22Rv1 (cell line): ENCODE data around the gene B4GALNT2.

Experiments used
- H3K27ac ChIP-seq: fragments of 450-650 bp; 2 replicates; pipeline ENCODE4 v1.5.1; 2017
- ZFX ChIP-seq: fragments of 450-650 bp; IDR thresholded peaks from 2 replicates; pipeline ENCODE4 v1.6.1; 2017; ENCODE audit warnings: antibody characterized with exemption, borderline replicate concordance
- TF ChIP-seq, protein P1 (sequence below): fragments of 450-650 bp; IDR thresholded peaks from 2 replicates; pipeline ENCODE4 v1.5.1; 2017; ENCODE audit warnings: mild to moderate bottlenecking

The B4GALNT2 gene

DNA sequence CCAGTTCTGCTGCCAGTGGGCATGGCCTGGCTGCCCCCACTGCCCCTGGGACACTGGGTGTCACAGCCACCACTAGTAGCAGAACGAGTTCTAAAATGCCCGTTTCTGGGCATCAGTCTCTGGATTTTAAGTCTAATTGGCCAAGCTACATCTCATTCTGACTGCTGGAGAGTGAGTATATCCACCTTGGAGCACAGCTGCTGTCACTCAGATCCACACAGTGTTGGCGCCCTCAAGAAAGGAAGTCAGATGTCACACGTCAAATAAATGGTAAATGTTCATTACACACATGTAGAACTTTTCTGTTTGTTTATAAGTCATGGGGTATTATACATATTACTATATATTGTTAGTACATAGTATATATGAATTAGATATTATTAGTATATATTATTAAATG is 58.4 kb downstream of the B4GALNT2 start:
- H3K27ac ChIP-seq, result peak overlapping the region; percentile 89; the same call in 1 of the 2 replicates
- TF ChIP-seq ZFX, result no peak
- TF ChIP-seq, protein P1, sequence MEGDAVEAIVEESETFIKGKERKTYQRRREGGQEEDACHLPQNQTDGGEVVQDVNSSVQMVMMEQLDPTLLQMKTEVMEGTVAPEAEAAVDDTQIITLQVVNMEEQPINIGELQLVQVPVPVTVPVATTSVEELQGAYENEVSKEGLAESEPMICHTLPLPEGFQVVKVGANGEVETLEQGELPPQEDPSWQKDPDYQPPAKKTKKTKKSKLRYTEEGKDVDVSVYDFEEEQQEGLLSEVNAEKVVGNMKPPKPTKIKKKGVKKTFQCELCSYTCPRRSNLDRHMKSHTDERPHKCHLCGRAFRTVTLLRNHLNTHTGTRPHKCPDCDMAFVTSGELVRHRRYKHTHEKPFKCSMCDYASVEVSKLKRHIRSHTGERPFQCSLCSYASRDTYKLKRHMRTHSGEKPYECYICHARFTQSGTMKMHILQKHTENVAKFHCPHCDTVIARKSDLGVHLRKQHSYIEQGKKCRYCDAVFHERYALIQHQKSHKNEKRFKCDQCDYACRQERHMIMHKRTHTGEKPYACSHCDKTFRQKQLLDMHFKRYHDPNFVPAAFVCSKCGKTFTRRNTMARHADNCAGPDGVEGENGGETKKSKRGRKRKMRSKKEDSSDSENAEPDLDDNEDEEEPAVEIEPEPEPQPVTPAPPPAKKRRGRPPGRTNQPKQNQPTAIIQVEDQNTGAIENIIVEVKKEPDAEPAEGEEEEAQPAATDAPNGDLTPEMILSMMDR, result no peak

DNA sequence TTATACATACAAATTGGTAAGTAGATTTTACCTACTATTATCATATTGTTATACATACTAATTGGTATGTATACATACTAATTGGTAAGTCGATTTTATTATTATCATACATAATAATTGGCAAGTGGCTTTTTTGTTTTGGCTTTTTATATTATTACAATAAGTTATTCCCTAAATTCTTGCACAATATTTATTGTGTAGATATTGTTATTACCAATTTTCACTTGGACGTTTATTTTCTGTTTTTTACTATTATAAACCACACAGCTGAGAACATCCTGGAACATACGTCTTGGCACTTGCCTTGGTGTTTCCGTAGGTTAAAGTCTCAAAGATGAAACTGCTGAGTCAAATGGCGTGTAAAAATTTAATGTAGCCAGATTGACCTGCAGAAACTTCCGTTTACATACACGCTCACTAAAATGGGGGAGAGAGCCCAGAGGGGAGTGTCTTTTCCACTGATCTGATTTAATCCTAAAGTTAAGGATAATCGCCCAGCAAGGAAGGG is 58.9 kb downstream of the B4GALNT2 start:
- peak overlapping the region; percentile 89 for H3K27ac ChIP-seq
- no peak for TF ChIP-seq ZFX
- TF ChIP-seq, protein P1, result no peak

DNA sequence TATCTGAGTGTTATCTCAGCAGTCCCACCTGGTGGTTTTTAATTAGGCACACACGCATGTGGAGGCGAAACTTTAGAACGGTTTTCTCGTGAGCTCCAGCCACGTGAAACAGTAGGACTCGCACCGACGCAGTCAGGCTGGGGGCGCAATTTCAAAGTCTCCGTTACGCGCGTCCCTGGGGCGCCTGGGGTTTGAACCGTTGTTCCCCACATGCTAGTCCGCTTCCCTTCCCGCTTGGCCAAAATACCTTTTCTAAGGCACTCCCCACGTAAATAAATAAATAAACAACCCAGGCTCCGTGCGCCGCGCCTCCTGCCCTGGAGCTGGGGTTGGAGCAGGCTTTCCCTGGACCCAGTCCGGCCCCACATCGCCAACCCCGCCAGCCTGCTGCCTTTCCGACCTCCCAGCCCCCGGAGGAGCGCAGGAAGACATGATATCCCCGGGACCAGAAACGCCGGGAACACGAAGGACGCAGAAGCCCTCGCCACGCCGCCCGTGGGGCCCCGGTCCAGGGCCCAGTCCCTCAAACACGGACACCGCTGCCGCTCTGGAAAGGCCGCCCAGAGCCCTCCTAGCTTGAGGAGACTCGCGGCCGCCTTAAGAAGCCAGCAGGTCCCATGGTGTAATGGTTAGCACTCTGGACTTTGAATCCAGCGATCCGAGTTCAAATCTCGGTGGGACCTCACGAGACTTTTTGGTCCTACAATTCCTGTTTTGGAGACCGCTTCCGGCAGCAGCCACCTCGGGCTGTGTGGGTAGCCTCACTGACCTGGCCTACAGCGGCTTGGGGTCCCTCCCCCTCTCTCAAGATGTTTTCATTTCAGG is 59.6 kb downstream of the B4GALNT2 start:
- peak overlapping the region; percentile 89 for H3K27ac ChIP-seq
- TF ChIP-seq, protein P1, result peak; percentile 61
- TF ChIP-seq ZFX, result no peak

DNA sequence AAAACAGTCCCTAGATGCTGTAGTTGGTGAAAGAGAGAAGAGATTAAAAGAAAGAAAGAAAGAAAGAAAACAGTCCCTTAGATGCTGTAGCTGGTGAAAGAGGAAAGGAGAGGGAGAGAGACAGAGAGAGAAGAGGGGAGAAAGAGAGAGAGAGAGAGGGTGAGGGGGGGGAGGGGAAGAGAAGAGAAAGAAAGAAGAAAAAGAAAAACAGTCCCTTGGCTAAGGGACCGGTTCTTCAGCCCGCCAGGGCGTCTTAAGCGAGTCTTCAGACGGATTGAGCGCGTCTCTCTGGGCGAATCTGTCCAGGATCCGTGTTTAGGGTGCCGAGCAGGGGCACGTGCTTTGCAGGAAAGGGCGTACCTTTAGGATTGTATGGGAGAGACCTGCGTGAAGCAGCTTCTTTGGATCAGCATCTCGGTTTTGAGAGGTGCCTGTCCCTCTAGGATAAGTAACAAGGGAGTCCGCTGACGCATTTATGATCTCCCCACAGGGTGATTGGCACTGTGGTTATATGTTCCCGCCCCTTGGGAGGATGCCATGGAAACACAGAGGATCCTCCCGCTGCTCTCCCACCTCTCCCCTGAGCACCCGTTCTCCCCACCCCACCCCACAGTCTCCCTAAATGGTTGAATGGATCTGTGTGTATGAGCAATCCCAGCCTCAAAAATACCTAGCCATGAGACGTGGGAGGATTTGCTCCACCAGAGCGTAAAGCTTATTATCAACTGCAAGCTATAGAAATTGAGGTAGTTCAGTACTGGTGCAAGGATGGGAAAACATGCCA is 61.1 kb downstream of the B4GALNT2 start:
- no peak for TF ChIP-seq ZFX
- TF ChIP-seq, protein P1, result no peak
- peak overlapping the region; percentile 89 for H3K27ac ChIP-seq

DNA sequence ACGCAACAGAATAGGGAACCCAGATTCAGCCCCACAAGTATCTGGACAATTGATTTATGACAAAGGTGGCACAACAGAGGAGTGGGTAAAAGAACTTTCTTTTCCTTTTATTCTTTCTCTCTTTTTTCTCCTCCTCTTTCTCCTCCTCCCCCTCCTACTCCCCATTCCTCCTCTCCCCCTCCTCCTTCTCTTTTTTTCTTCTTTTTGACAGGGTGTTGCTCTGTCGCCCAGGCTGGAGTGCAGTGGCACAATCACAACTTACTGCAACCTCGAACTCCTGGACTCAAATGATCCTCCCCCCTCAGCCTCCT is 61.7 kb downstream of the B4GALNT2 start:
- H3K27ac ChIP-seq, result no peak overlapping the region
- TF ChIP-seq, protein P1, result no peak
- TF ChIP-seq ZFX, result no peak

DNA sequence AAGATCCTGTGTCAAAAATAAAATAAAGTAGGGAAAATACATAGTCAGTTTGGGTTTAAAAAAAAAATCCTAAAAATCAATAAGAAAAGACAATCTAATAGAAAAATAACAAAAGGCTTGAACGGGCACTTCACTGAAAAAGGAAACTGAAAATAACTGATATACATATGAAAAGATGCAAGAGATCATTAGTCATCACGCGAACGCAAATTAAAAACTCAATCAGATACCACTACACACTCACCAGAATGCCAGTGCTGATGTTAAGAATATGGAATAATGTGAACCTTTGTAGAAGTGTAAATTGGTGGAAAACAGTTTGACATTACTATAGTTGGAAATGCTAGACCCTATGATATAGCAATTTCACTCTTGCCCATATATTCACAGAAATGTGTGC is 63.2 kb downstream of the B4GALNT2 start:
- TF ChIP-seq, protein P1, result no peak
- TF ChIP-seq ZFX, result no peak
- H3K27ac ChIP-seq, result no peak overlapping the region

DNA sequence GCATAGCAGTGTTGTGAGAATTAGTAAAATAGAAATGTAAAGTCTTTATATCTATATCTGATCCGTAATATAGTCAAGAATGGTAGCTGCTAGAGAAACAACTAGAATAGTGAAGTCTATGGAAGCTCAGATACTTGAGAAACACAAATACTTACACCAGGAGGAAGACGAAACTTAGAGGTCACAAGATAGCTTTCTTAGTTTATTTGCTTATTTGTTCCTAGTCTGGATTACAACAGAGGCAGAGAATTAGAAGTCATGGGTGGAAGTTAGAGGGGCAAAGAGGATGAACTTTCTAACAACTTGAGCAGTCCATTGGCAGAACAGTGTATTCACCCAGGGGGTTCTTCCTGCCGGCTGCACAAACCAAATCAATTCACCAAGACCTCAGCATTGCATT is 64.0 kb downstream of the B4GALNT2 start:
- TF ChIP-seq, protein P1, result no peak
- no peak for TF ChIP-seq ZFX
- H3K27ac ChIP-seq, result no peak overlapping the region
